ENCODE data around the gene PLA2G12A. TPM values are rescaled to one million over a fixed set of nuclear protein-coding genes. Genes with fewer than 3 reads are reported as not detected.

PLA2G12A gene
- total RNA-seq, 1 experiment from 2014 or later, result 47.3 TPM

DNA sequence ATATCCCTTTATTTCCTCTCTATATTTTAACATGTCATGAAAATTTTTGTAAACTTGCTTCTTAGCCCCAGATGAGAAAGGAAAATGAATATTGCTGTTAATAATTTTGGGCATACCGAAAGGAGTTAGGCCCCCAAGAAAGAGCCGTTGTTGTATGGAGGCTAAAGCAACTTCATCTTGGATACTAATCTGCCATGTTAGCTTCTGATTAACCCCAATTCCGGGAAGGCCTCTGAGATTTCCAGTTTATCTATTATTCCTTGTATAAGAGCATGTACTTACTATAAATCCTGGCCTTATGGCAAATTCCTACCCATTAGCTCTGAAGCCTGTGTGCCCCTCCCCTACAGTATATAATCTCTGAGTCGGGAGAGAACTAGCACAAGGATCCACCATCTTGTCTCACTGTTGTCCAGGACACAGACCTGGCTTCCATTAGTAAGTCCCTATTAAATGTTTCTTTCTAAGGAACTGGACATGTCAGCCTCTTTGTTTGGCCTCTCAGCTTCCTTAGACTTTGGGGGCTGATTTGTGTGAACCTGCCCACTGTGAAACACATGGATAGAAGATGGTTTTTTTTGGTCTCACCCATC is 20.9 kb upstream of the PLA2G12A start:
- no peak overlapping the region for H3K4me2 ChIP-seq (ENCODE audit: insufficient read depth, insufficient read length, low read length)
- no peak overlapping the region for H3T11ph ChIP-seq (ENCODE audit: low read length)
- no peaks in the 10 kb centered on the region for H3K27me3 ChIP-seq (ENCODE audit: insufficient read depth, low read length)
- Mint-ChIP-seq H3K27me3 (ENCODE audit: low read depth) (no peaks in the 10 kb centered on the region; the same call in 1 of the 2 replicates), H3K9me3 (no peaks in the 10 kb centered on the region), H3K36me3 (ENCODE audit: insufficient read depth in 1 of 3, low read depth in 3 of 3) (no peaks in the 10 kb centered on the region), H3K4me1 (peaks cover 4 to 7% of the 10 kb centered on the region in 2 experiments; a peak in 2 of 4 replicates), H3K27ac (no peak overlapping the region), H3K4me3 (no peak overlapping the region)
- H3K9me3 ChIP-seq (ENCODE audit: control insufficient read depth, low read depth, low read length), result no peaks in the 10 kb centered on the region
- H4K20me1 ChIP-seq (ENCODE audit: control insufficient read depth, insufficient read depth, insufficient read length), result no peaks in the 10 kb centered on the region
- no peaks in the 10 kb centered on the region for H3K79me1 ChIP-seq (ENCODE audit: insufficient read depth, low read depth, low read length, poor library complexity, severe bottlenecking)
- no peak overlapping the region for H3K18ac ChIP-seq (ENCODE audit: insufficient read length, low read depth, low read length)
- H2BK5ac ChIP-seq (ENCODE audit: insufficient read length, low read length), result no peak overlapping the region
- no peak overlapping the region for H3K4ac ChIP-seq (ENCODE audit: low read depth, low read length)
- H2BK15ac ChIP-seq (ENCODE audit: low read depth, low read length), result no peak overlapping the region
- H3K79me2 ChIP-seq (ENCODE audit: insufficient read depth, low read length), result no peaks in the 10 kb centered on the region
- H2BK20ac ChIP-seq (ENCODE audit: low read depth, low read length, poor library complexity, severe bottlenecking), result no peak overlapping the region
- H4K8ac ChIP-seq (replicated peaks; ENCODE audit: insufficient read length, low read depth, low read length), result no peak overlapping the region
- H3K14ac ChIP-seq (ENCODE audit: insufficient read depth, low read length), result no peak overlapping the region
- H3K23me2 ChIP-seq (ENCODE audit: insufficient read length, low read depth, low read length, poor library complexity, severe bottlenecking), result no peaks in the 10 kb centered on the region
- no peak for DNase-seq
- no CpG with 5 or more reads among the region's 4 CpGs for WGBS (ENCODE audit: extremely low coverage, insufficient read length, low lambda C conversion rate)
- H3K23ac ChIP-seq (ENCODE audit: insufficient read length, low read depth, low read length), result no peak overlapping the region
- TF ChIP-seq, protein P1, sequence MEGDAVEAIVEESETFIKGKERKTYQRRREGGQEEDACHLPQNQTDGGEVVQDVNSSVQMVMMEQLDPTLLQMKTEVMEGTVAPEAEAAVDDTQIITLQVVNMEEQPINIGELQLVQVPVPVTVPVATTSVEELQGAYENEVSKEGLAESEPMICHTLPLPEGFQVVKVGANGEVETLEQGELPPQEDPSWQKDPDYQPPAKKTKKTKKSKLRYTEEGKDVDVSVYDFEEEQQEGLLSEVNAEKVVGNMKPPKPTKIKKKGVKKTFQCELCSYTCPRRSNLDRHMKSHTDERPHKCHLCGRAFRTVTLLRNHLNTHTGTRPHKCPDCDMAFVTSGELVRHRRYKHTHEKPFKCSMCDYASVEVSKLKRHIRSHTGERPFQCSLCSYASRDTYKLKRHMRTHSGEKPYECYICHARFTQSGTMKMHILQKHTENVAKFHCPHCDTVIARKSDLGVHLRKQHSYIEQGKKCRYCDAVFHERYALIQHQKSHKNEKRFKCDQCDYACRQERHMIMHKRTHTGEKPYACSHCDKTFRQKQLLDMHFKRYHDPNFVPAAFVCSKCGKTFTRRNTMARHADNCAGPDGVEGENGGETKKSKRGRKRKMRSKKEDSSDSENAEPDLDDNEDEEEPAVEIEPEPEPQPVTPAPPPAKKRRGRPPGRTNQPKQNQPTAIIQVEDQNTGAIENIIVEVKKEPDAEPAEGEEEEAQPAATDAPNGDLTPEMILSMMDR (conservative IDR thresholded peaks at IDR 0.05), result no peak
- H4K91ac ChIP-seq (ENCODE audit: insufficient read length, low read depth, low read length), result no peak overlapping the region
- H2BK12ac ChIP-seq (ENCODE audit: insufficient read length, low read depth, low read length), result no peak overlapping the region
- H4K5ac ChIP-seq (ENCODE audit: insufficient read length, low read depth, low read length), result no peak overlapping the region
- H3K9ac ChIP-seq (ENCODE audit: extremely low read depth, insufficient read length, low read length), result no peak overlapping the region
- H3K4me1 ChIP-seq (ENCODE audit: insufficient read depth, low read length), result no peaks in the 10 kb centered on the region
- no peak overlapping the region for H2AFZ ChIP-seq (ENCODE audit: low read length)
- no peak overlapping the region for H2AK5ac ChIP-seq (ENCODE audit: insufficient read length, low read length)
- H2BK120ac ChIP-seq (ENCODE audit: low read depth, low read length, poor library complexity, severe bottlenecking), result no peak overlapping the region
- H3K56ac ChIP-seq (ENCODE audit: insufficient read length, low read depth, low read length), result no peak overlapping the region
- H3K27ac ChIP-seq (ENCODE audit: insufficient read length, low read depth, low read length), result no peak overlapping the region

All from H9 (cell line).